HEK293 (cell line): ENCODE results near the gene IZUMO4.

ENCODE experiments used
- ZBTB21 ChIP-seq: fragments of 450-650 bp; formaldehyde crosslinking; IDR thresholded peaks from 2 replicates; pipeline ENCODE4 v1.5.1; 2017; ENCODE audit warnings: missing biosample characterization, missing genetic modification characterization
- ZNF404 ChIP-seq: fragments of 450-650 bp; formaldehyde crosslinking; IDR thresholded peaks from 2 replicates; pipeline ENCODE4 v1.5.1; 2017; ENCODE audit warnings: missing biosample characterization, missing genetic modification characterization
- ZNF837 ChIP-seq: fragments of 450-650 bp; formaldehyde crosslinking; IDR thresholded peaks from 2 replicates; pipeline ENCODE4 v1.5.1; 2016; ENCODE audit warnings: missing biosample characterization, missing genetic modification characterization
- TF ChIP-seq, protein P1 (sequence below): fragments of 450-650 bp; formaldehyde crosslinking; IDR thresholded peaks from 2 replicates; pipeline ENCODE4 v1.5.1; 2016; ENCODE audit warnings: missing biosample characterization, missing genetic modification characterization

DNA sequence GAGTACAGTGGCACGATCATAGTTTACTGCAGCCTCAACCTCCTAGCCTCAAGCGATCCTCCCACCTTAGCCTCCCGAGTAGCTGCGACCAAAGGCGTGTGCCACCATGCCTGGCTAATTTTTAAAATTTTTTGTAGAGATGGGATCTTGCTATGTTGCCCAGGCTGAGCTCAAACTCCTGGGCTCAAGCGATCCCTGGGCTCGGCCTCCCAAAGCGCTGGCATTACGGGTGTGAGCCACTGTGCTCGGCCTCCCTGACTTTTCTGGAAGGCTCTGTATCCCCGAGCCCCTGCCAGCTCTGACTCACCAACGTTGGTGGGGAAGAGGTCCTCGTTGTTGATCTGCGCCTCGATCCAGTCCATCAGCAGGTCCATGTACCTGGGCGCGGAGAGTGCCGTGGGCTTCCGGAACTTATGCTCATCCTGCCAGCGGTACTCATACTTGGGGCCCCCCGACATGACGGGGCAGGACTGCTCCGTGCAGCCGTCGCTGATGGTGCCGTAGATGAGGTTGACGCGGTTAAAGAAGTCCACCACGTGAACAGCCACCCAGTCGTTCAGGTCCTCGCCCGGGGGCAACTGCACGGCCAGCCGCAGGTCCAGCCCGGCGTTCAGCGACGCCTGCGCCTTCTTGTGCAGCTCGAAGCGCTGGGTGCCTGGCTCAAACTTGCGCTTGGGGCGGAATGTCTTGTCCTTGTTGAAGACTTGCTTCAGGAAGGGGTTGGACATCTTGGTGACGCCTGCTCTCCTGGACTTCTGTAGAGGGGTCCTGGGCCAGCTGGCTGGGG, 18.7 kb upstream of the IZUMO4 start:
- TF ChIP-seq, protein P1, sequence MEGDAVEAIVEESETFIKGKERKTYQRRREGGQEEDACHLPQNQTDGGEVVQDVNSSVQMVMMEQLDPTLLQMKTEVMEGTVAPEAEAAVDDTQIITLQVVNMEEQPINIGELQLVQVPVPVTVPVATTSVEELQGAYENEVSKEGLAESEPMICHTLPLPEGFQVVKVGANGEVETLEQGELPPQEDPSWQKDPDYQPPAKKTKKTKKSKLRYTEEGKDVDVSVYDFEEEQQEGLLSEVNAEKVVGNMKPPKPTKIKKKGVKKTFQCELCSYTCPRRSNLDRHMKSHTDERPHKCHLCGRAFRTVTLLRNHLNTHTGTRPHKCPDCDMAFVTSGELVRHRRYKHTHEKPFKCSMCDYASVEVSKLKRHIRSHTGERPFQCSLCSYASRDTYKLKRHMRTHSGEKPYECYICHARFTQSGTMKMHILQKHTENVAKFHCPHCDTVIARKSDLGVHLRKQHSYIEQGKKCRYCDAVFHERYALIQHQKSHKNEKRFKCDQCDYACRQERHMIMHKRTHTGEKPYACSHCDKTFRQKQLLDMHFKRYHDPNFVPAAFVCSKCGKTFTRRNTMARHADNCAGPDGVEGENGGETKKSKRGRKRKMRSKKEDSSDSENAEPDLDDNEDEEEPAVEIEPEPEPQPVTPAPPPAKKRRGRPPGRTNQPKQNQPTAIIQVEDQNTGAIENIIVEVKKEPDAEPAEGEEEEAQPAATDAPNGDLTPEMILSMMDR (tag by site-specific recombination) = no peak
- TF ChIP-seq ZNF404 (tag by site-specific recombination) (no peak), ZNF837 (no peak), ZBTB21 (tag by site-specific recombination) (no peak)
